Neural cell (in vitro differentiated cells): Measurements from ENCODE around the gene SH3BGR.

Experiments
- CTCF ChIP-seq: fragments of 450-650 bp; IDR thresholded peaks from 2 replicates; pipeline ENCODE4 v1.5.1; 2014; ENCODE audit warnings: antibody characterized with exemption, mild to moderate bottlenecking, moderate library complexity; ENCODE audit not compliant: poor library complexity, severe bottlenecking
- EP300 ChIP-seq: fragments of 450-650 bp; conservative IDR thresholded peaks from 2 replicates; pipeline ENCODE4 v1.6.1; 2014; ENCODE audit warnings: antibody characterized with exemption, mild to moderate bottlenecking, moderate library complexity; ENCODE audit not compliant: poor library complexity, severe bottlenecking
- EZH2 ChIP-seq: fragments of 200-600, 300-800 bp; shearing (Covaris generic), sonication (generic); IDR thresholded peaks from 2 replicates; pipeline ENCODE4 v1.6.1; 2014; ENCODE audit warnings: antibody characterized with exemption, low read length, borderline replicate concordance, mild to moderate bottlenecking; ENCODE audit not compliant: insufficient read depth, poor library complexity, severe bottlenecking
- MXI1 ChIP-seq: fragments of 450-650 bp; conservative IDR thresholded peaks from 2 replicates; pipeline ENCODE4 v1.6.1; 2014; ENCODE audit warnings: antibody characterized with exemption, mild to moderate bottlenecking; ENCODE audit not compliant: poor library complexity, severe bottlenecking
- RAD21 ChIP-seq: fragments of 450-650 bp; conservative IDR thresholded peaks from 2 replicates; pipeline ENCODE4 v1.6.1; 2014; ENCODE audit warnings: antibody characterized with exemption, mild to moderate bottlenecking, moderate library complexity
- SMC3 ChIP-seq: fragments of 450-650 bp; conservative IDR thresholded peaks from 2 replicates; pipeline ENCODE4 v1.6.1; 2014; ENCODE audit warnings: antibody characterized with exemption, mild to moderate bottlenecking, moderate library complexity; ENCODE audit not compliant: poor library complexity

GRCh38 chr21:39518847-39519210 is 67.1 kb downstream of the SH3BGR start:
- TF ChIP-seq CTCF (no peak), EZH2 (no peak), MXI1 (no peak), EP300 (no peak), RAD21 (no peak), SMC3 (no peak)
